ENCODE data around the gene RAB8A.

DNA sequence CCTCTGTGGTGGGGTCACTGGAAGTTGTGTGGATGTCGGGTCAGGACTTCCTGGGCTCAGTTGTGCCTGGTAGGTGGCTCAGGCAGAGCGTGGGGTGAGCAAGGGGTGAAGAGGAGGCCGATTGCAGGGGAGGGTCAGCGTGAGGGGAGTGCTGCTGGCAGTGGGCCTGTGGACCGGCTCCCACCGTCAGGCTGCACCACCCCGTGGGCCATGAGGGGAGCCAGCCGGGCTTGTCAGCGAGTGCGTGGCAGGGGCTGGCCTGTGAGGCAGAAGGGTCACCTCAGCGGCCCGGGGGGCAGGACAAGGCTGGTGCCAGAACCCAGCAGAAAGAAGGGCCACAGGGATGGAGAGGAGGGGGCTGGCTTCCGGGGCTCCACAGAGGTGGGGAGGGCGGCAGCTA is 13.3 kb downstream of the RAB8A start:
- TF ChIP-seq TEAD1 (CRISPR knock-in tag; IDR thresholded peaks at IDR 0.05): no peak
- TF ChIP-seq, protein P1, sequence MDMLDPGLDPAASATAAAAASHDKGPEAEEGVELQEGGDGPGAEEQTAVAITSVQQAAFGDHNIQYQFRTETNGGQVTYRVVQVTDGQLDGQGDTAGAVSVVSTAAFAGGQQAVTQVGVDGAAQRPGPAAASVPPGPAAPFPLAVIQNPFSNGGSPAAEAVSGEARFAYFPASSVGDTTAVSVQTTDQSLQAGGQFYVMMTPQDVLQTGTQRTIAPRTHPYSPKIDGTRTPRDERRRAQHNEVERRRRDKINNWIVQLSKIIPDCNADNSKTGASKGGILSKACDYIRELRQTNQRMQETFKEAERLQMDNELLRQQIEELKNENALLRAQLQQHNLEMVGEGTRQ (CRISPR knock-in tag; IDR thresholded peaks at IDR 0.05): no peak
- TF ChIP-seq, protein P2, sequence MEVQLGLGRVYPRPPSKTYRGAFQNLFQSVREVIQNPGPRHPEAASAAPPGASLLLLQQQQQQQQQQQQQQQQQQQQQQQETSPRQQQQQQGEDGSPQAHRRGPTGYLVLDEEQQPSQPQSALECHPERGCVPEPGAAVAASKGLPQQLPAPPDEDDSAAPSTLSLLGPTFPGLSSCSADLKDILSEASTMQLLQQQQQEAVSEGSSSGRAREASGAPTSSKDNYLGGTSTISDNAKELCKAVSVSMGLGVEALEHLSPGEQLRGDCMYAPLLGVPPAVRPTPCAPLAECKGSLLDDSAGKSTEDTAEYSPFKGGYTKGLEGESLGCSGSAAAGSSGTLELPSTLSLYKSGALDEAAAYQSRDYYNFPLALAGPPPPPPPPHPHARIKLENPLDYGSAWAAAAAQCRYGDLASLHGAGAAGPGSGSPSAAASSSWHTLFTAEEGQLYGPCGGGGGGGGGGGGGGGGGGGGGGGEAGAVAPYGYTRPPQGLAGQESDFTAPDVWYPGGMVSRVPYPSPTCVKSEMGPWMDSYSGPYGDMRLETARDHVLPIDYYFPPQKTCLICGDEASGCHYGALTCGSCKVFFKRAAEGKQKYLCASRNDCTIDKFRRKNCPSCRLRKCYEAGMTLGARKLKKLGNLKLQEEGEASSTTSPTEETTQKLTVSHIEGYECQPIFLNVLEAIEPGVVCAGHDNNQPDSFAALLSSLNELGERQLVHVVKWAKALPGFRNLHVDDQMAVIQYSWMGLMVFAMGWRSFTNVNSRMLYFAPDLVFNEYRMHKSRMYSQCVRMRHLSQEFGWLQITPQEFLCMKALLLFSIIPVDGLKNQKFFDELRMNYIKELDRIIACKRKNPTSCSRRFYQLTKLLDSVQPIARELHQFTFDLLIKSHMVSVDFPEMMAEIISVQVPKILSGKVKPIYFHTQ (CRISPR knock-in tag; IDR thresholded peaks at IDR 0.05): no peak
- TF ChIP-seq, protein P3, sequence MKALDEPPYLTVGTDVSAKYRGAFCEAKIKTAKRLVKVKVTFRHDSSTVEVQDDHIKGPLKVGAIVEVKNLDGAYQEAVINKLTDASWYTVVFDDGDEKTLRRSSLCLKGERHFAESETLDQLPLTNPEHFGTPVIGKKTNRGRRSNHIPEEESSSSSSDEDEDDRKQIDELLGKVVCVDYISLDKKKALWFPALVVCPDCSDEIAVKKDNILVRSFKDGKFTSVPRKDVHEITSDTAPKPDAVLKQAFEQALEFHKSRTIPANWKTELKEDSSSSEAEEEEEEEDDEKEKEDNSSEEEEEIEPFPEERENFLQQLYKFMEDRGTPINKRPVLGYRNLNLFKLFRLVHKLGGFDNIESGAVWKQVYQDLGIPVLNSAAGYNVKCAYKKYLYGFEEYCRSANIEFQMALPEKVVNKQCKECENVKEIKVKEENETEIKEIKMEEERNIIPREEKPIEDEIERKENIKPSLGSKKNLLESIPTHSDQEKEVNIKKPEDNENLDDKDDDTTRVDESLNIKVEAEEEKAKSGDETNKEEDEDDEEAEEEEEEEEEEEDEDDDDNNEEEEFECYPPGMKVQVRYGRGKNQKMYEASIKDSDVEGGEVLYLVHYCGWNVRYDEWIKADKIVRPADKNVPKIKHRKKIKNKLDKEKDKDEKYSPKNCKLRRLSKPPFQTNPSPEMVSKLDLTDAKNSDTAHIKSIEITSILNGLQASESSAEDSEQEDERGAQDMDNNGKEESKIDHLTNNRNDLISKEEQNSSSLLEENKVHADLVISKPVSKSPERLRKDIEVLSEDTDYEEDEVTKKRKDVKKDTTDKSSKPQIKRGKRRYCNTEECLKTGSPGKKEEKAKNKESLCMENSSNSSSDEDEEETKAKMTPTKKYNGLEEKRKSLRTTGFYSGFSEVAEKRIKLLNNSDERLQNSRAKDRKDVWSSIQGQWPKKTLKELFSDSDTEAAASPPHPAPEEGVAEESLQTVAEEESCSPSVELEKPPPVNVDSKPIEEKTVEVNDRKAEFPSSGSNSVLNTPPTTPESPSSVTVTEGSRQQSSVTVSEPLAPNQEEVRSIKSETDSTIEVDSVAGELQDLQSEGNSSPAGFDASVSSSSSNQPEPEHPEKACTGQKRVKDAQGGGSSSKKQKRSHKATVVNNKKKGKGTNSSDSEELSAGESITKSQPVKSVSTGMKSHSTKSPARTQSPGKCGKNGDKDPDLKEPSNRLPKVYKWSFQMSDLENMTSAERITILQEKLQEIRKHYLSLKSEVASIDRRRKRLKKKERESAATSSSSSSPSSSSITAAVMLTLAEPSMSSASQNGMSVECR (CRISPR knock-in tag; IDR thresholded peaks at IDR 0.05; ENCODE audit: borderline replicate concordance): no peak

All from WTC11 (cell line).